OCI-M2 (cell line): ENCODE data around the gene VILL.
"Not testable (repeated sequence)": the region's sequence is repeated elsewhere in the genome, so short reads cannot be mapped to it uniquely, and the experiment has no call there.

Experiments used
- DNase-seq: peaks from one replicate; lab custom pipeline; 2025; ENCODE audit not compliant: unreplicated experiment; lab: John Stamatoyannopoulos, UW

VILL gene

DNA sequence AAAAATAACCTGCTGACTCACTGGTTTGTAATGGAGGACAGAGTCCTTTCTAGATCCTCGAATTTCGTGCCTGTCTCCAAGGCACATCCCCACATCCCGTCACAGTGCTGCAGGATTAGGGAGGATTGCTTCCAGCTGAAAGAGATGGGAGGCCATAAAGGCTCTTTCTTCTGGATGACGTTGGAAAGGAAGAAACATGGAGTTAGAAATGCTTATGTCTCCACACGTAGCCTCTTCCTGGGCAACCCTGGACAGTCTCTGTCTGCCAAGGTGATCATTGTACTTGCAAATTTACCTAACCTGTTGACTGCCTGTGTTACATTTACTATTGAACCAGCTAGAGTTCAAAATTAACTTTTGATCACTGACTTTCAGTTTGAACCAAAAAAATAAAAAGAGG, 27.6 kb upstream of the VILL start:
- DNase-seq: no peak

DNA sequence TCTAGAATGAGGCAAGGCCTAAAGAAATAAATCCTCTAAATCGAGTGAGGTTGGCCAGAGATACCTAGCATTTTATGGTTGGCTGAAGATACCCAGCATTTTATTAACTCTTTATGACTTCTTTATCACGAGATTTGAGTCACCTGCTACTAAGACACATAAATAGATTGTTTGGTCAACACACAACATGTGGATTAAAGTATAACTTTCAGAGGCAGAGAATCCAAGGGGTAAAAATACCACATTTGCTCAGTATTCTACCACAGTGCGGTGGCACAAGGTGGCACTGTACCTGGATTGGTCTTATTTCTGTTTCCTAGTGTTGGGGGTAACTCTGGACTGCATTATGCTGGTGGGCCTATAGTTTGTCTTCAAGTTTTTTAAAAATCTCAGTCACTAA, 27.0 kb upstream of the VILL start:
- DNase-seq: no peak

DNA sequence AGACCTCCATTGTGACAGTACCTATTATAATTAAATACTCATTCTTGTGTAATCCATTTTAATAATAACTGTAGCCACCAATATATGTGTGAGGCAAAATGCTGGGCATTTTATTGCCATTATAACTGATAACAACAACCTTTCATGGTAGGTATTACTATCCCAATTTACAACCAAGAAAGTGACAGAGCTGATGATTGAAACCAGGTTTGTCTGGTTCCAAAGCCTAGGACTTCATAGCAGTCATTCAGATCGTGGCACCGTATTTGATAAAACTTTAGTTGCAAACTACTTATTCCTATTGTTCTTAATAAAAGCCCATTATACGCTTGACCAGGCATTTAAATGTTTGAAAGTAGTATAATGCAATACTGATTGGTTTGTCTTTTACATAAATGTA, 26.4 kb upstream of the VILL start:
- no peak for DNase-seq

DNA sequence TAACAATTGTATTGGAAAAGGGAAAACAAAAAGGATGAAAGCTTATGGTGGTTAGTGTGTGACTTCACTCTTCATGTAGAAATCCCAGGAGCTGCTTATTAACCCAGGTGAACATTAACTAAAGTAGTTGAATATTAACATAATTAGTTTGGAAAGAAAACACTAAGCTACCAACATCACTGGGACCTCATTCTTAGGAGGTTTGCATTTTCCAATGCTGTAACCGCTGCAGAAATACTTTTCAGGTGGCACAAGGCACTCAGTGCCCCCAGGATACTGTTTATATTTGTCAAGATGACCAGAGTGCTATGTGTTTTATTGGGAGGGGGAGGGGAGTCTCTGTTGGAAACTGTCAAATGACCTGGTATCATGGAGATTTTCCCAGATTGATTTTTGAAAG, 25.9 kb upstream of the VILL start:
- DNase-seq: no peak

DNA sequence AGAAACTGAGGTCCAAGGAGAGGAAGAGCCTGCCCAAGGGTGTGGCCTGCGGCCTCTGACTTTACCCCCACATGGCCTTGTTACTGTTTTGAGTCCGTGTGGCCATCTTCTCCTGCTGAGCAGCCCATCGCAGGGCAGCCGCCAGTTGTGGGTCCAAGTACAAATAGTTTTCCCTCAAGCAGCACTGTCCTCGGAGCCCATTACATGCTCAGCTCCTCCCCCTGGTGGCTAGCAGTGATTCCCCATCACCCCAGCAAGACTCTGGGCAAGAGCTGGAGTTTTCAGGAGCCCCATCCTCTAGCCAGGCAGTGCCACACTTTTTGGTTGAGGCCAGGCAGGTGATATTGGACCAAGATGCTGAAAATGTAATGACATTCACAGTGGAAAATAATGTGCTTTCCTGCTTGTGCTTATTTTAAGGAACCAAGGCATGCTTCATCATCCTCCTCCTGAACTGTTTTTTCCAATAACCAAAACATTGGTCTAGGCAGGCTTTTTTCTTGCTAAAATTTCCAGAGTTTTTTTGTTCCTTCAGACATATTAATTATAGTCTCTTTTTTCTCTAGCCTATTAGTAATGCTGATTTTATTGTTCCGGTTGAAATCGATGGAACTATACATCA, 23.2 kb upstream of the VILL start:
- no peak for DNase-seq

DNA sequence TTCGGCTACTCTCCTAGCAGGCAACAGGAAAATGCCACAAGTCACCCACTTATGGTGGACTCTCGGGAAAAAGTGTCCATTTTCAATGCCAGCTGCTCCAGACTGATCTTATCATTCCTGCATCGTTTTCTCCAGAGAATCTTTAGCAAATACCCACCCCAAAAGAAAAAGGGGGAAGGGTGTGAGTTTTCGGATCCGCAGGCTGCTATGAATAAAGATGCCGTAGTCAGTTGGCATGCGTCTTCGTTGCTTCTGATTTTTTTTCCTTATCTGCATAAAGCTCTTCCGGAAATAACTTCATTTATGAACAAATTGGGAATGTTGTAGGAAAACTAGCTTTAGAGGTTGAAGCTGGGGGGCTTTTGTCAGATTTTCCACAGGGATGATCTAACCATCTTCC, 22.4 kb upstream of the VILL start:
- no peak for DNase-seq

DNA sequence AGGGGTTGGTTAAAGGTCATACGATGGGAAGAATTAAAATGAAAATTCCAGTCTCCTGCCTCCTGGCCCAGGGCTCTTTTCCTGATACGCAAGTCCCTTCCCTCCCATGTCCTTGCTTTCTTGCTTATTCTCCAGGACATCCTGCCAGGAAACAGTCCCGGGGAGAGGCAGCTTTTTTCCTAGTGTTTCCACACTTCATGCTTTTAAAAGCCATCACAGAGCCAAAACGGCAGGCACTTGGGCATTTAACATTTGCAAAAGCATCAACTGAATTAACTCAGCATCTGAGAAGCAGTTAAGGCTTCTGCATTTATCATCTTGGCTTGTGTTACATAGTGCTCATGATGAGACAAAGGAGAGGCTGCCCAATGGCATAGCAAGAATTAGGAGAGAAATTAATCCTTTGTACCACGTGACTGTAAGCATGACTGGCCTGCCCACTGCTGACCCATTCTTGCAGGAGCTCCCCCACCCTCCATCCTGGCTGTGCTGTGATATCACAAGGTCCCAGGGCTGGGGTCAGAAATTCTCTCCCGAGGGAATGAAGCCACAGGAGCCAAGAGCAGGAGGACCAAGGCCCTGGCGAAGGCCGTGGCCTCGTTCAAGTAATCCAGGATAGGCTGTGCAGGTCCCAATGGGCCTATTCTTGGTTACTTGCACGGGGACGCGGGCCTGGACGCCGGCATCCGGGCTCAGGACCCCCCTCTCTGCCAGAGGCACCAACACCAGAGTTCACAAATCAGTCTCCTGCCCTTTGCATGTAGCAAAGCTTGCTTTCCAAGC, 21.6 kb upstream of the VILL start:
- DNase-seq: no peak

DNA sequence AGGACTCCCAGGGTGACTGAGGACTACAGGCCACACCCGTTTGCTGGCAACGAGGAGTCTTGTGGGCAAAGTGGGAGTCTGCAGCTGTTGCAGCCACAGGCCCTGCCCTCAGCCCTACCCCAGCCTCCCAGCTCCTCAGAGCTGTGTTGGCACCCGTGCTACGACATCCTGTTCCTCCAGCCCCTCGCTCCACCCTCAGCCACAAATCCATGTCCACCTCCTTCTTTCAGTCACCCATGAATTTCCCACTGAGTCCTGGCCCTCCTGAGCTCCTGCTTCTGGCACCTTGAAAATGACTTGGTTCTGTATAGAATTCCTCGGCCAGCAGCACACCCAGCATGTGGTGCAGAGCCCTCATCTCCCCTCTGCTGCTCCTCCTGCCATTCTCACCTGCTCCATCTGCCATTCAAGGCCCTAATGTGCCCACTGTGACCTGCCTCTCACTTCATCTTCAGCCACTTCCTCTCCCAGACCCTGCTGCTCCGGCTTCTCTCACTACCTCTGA, 20.9 kb upstream of the VILL start:
- no peak for DNase-seq

DNA sequence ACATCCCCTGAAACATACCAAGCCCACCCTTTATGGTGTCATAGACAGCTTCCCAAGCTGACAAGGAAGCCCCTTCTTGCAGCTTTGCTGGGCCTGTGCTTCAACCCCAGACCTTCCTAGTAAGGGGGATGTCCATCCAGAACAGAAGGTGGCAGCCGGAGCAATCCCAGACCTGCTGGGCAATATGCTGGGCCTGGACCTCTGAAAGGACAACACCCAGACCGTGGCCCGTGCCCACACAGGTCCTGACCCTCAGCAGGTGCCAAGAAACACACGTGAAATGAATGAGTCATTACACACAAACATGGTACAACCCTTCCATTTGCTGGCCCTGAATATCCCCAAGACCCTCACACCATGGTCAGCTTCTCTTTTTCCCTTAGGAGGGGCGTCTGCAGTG, 19.8 kb upstream of the VILL start:
- no peak for DNase-seq

DNA sequence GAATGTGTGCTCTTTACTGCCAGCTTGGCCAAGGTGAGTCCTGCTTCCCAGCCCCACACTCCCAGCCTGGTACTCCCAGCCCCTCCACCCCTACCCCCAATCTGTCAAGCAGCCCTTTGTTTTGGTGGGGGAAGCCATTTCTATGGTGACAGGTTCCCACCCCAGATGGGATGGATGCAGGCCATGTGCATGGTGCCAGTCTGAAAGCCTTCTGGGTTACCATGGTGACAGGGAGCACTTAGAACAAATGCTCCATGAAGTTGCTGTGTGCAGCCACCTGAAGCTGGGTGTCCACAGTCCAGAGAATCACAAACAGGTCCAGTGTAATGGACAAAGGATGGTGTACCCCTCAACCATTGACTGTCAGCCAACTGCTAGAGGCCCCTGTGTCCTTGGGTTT, 19.1 kb upstream of the VILL start:
- DNase-seq: no peak

DNA sequence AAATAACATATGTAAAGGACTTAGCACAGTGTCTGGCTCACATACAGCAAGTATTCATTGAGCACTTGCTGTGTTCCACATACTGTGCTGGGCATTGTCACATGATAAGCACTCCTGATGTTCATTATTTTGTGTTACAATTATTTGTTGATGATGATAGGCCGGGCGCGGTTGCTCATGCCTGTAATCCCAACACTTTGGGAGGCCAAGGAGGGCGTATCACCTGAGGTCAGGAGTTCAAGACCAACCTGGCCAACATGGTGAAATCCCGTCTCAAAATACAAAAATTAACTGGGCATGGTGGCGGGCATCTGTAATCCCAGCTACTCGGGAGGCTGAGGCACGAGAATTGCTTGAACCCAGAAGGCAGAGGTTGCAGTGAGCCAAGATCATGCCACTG, 18.5 kb upstream of the VILL start:
- not testable (repeated sequence) for DNase-seq

DNA sequence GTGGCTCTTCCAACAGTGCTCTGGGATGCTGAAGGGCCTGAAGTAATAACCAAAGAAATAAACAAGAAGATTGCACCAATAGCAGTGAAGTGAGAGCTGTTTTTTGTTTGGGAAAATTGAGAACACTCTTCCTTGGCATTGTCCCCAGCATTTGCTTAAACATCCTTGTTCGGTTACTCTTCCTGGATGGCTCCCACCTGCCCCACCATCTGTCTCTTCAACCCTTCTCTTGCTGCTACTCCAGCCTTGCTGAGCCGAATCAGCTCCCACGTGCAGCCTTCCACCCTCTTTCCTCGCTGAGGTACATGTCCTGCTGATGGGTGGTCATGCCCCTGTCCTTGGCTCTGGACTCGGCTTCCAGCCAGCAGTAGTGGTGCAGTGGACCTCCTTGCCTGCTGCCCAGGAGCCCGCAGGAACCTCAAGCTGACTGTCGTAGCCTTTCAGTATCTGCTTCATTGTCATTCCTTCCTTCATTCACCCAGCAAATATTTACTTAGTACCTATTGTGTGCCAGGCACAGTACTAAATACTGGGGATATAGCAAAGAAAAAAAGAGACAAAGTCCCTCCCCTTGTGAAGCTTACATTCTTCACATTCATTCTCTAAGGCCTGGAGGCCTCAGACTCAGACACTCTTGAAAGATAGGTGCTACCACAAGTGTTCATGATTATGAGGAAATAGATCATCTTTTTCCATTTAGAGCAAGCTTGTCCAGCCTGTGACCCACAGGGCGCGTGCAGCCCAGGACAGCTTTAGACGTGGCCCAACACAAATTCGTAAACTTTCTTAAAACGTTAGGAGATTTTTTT, 17.1 kb upstream of the VILL start:
- no peak for DNase-seq

DNA sequence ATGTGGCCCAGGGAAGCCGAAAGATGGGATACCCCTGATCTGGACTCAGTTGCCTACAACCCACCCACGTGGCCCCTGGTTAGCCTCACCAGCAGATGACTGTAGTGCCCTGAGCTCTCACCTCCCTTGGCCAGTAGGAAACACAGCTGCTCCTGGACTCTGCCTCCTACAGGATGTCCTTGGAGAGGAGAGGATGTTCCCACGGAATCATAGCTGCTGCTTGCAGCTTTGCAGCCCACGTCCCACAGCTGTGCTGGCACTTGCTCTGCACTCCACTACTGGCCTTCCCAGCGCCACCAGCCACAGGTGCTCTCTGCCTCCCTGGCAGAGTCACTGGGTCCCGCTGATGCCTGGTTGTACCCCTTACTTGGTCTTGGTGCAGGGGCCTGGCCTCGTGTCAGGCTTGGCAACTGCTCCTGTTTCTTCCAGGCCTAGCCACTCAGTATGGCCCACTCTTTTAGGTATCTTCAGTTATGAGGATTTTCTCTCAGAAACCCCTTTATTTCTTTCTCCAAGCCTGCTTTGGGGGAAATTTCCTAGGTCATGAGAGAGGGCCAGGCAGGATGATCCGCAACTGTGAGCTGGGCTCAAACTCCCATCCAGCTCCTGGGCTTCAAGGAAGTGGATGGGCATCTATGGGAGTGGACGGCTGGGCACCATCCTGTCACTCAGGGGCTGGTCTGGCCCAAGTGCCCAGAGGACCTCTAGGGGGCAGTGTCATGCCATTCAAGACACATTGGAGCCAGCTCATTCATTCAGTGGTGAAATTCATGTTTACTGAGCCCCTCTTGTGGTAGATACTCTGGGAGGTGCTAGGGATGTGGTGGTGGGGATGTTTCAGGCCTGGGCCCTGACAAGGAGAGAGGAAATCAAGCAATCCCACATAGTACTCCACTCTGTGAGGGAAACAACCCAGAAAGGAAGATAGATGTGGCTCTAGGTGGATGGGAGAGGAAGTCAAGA, 16.2 kb upstream of the VILL start:
- DNase-seq: no peak

DNA sequence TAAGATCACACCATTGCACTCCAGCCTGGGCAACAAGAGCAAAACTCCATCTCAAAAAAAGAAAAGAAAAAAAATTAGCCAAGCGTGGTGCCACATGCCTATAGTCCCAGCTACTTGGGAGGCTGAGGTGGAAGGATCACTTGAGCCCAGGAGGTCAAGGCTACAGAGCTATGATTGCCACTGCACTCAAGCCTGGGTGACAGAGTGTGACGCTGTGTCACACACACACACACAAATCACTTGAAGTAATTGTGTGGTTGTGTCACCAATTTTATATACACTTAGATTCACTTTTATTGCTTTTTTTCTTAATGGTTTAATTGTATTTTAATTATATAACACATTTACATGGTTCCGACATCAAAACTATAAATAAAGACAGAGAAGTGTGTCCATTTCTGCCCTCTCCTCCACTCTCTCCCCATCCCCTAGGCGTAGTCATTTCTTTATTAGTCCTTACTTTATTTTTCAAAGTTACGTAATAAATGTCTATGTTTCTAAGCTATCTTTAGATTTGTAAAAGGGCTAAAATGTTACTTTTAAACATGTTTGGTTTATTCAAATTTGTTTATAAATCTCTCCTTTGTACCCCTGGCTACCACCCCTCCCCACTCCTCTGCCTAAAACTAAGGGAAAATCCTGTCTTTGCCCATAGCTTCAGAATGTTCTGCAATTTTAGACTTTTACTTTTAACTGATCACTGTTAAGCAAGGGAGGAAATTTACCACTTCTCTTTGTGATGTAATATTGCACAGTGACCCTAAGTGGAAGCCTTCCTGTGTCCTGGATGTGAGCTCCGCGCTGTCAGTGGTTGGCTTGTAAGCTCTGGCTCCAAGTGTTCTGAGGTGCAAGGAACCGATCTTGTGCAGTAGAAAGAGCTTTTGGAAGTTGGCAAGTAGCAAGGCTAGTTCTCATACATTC, 10.8 kb upstream of the VILL start:
- DNase-seq: no peak

DNA sequence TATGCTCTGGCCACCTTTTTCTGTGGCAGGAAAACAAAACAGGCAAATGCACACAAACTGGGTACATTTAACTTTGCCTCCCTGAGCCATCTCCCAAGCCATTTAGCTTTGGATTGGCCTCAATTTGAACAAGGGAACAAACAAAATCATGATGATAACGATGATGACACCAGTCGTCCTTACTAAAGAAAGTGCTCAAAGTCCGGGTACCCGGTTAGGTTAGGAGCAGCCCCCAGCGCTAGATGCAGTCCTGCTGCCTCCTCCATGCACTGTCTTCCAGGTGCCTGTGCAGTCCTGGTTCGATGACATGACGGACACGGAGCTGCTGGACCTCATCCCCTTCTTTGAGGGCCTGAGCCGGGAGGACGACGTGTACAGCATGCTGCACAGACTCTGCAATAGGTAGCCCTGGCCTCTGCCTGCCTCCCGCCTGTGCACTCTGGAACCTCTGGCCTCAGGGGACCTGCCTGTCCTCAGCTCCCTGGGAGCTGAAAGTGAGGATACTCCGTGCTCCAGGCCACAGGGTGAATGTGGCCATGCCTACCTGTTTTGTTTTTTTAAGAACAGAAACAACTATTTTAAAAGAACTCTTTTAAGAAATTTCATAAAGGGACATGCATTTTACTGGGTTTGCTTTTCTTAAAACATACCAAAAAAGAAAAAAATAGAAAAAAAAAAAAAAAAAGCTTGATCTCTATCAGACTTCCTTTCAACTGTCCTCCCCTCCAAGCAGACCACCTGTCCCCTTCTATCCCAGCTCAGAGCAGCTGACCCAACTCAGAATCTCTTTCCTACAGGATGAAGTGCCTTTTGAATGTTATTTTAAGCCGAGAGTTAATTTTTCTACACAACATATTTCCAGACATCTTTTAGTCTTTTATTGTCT, 9.9 kb upstream of the VILL start:
- DNase-seq: no peak

DNA sequence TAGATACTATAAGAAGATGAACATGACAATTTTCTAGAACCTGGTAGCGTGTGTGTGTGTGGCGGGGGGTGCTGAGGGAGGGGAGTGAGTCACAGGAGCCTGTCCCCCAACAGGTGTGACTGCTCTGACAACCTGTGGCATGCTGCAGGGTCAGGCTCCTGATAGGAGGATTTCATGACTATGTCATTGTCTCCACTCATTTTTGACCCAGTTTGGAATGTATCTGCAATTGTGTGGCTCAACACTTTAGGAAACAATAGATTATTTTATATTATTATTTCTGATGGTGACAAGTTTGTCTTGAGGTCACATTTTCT, 9.3 kb upstream of the VILL start:
- no peak for DNase-seq

DNA sequence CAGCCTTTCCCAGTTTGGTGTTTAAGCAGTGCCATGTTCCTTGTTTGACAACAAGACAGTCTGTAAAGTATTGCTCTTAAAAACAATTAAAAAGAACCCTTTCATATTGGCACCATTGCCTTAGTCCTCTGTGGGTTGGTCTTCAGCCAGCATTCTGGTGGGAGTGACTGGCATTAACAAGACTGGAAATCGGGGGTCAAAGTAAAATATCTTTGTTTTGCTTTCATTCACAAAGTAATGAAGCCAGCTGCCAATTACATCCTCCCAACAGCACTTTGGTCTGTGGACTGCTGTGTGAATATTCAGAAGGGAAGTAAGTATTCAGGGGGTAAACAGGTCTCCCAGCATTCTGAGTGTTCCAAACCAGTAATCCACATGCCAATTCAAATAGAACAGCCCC, 8.3 kb upstream of the VILL start:
- DNase-seq: no peak

DNA sequence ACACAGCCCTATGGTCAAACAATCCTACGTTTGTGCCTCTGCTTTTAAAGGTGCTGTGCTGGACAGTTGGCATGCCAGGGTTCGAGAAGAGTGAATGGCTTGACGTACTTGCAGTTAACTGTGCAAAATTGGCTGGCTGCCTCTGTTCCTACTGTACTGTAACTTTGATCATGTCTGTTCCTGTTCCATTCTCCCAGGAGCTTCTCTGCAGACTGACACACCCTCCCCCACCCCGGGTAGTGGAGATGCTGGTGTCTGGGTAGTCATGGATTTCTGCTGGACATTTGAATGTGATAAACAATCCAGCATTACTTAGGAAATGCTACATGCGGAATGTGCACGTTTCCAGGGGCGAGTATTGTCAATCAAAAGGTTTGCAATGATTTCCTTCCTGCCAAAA, 6.5 kb upstream of the VILL start:
- no peak for DNase-seq

DNA sequence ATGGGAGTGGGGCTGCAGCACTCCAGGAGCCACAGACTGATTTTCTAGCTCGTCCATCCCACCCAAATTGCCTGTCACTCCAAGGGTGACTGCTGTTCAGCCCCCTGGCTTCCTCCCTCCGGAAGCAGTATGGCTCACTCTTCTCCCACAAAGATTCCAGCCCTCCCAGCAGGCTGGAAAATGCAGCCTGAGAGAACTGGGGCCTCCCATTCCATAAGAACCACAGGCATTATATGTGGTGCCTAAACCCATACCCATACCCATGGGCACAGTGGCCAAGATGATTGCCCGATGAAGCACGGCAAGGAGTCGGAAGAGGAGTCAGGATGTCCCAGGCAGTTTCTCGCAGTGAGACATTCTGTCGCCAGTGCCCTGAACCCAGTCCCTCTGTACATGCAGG, 6.0 kb upstream of the VILL start:
- DNase-seq: no peak
